A549 (cell line): ENCODE measurements around the gene NDRG4. TPM values are rescaled to one million over a fixed set of nuclear protein-coding genes. Genes with fewer than 3 reads are reported as not detected.

Source experiments
- ATAC-seq, 2 experiments: fragments of 200-7000 bp in 1 of 2; fragments of >200 bp in 1 of 2; cut with Nextera tagmentation in 1 of 2; cut with Tn5 transposase in 1 of 2; 3 replicates each; pipeline versions ENCODE4 v1.8.0 to v1.9.1; 2018 to 2020; ENCODE audit warnings: mild to moderate bottlenecking in 1 of 2, moderate library complexity in 1 of 2
- CTCF ChIA-PET: fragments of 300-600 bp; sonication (Branson Sonifier 250); formaldehyde crosslinking; extraction: SDS; loops from one replicate; lab custom pipeline; 2021; ENCODE audit warnings: antibody characterized with exemption, inconsistent platforms; lab: Yijun Ruan, JAX
- POLR2A ChIA-PET: fragments of 350-600 bp; formaldehyde crosslinking; extraction: SDS; loops from one replicate; lab custom pipeline; 2021; ENCODE audit warnings: antibody characterized with exemption, inconsistent platforms; lab: Yijun Ruan, JAX
- DNase-seq, 2 experiments: peaks; one replicate each; pipeline versions ENCODE4 v3.0.0 to v3.0.0-alpha.2; 2011 to 2016; ENCODE audit warnings: low read depth in 1 of 2, low spot score in 1 of 2
- FAIRE-seq: peaks from 2 replicates; lab custom pipeline; 2011; peaks lifted over from hg19 to GRCh38; lab: Jason Lieb, UNC
- H3K27ac ChIP-seq, 2 experiments: fragments of >200 bp; sonication (Bioruptor Twin); formaldehyde crosslinking; 3 replicates each; pipeline ENCODE4 v1.5.1; 2016 to 2017
- H3K4me1 ChIP-seq: fragments of >200 bp; sonication (Bioruptor Twin); formaldehyde crosslinking; 3 replicates; pipeline ENCODE4 v1.6.1; 2016
- H3K4me2 ChIP-seq: fragments of >200 bp; sonication (Bioruptor Twin); formaldehyde crosslinking; 3 replicates; pipeline ENCODE4 v1.6.1; 2016
- H3K4me3 ChIP-seq: fragments of >200 bp; sonication (Bioruptor Twin); formaldehyde crosslinking; 3 replicates; pipeline ENCODE4 v1.5.1; 2016
- H3K9me3 ChIP-seq: fragments of >200 bp; sonication (Bioruptor Twin); formaldehyde crosslinking; 3 replicates; pipeline ENCODE4 v1.6.1; 2016
- ATOH8 ChIP-seq: fragments of 250-450 bp; sonication (Bioruptor Pico); IDR thresholded peaks from 2 replicates; pipeline ENCODE4 v1.5.0; 2020; ENCODE audit warnings: low read depth, mild to moderate bottlenecking, moderate library complexity
- BHLHE40 ChIP-seq: IDR thresholded peaks from 2 replicates; pipeline ENCODE4 v1.6.1; 2012; ENCODE audit warnings: low read depth, low read length, inconsistent platforms
- CEBPB ChIP-seq, 2 experiments: fragments of >200 bp in 1 of 2; sonication (Bioruptor Twin) in 1 of 2; formaldehyde crosslinking in 1 of 2; IDR thresholded peaks; 2 replicates each; pipeline ENCODE4 v1.6.1; 2012 to 2016
- CTCF ChIP-seq: fragments of >200 bp; sonication (Bioruptor Twin); formaldehyde crosslinking; IDR thresholded peaks from 3 replicates; pipeline ENCODE4 v1.5.1; 2016
- E2F6 ChIP-seq: IDR thresholded peaks from 2 replicates; pipeline ENCODE4 v1.6.1; 2012; ENCODE audit warnings: low read depth, borderline replicate concordance
- FOSL2 ChIP-seq, 2 experiments: fragments of 450-650 bp in 1 of 2; fragments of >200 bp in 1 of 2; sonication (Bioruptor Twin) in 1 of 2; formaldehyde crosslinking; IDR thresholded peaks; 2 replicates each; pipeline versions ENCODE4 v1.5.0 to v1.6.1; 2016 to 2020; ENCODE audit warnings: mild to moderate bottlenecking in 1 of 2, moderate library complexity in 1 of 2
- GATA3 ChIP-seq: IDR thresholded peaks from 2 replicates; pipeline ENCODE4 v1.6.1; 2012; ENCODE audit warnings: borderline replicate concordance
- HEYL ChIP-seq: fragments of 250-450 bp; sonication (Bioruptor Pico); IDR thresholded peaks from 2 replicates; pipeline ENCODE4 v1.8.0; 2021; ENCODE audit warnings: mild to moderate bottlenecking, moderate library complexity
- JUN ChIP-seq, 2 experiments: fragments of >200 bp; sonication (Bioruptor Twin); formaldehyde crosslinking; IDR thresholded peaks; 2 replicates in 1 of 2; 3 replicates in 1 of 2; pipeline ENCODE4 v1.6.1; 2016 to 2017
- JUNB ChIP-seq: fragments of >200 bp; sonication (Bioruptor Twin); formaldehyde crosslinking; IDR thresholded peaks from 2 replicates; pipeline ENCODE4 v1.6.1; 2016
- MAFK ChIP-seq: fragments of 450-650 bp; IDR thresholded peaks from 2 replicates; pipeline ENCODE4 v1.6.1; 2014; ENCODE audit not compliant: partially characterized antibody
- MAX ChIP-seq: IDR thresholded peaks from 2 replicates; pipeline ENCODE4 v1.6.1; 2012
- NFE2L2 ChIP-seq: fragments of 150-350 bp; conservative IDR thresholded peaks from 2 replicates; pipeline ENCODE4 v1.6.1; 2014; ENCODE audit warnings: low read length
- PHF8 ChIP-seq: fragments of 200-600 bp; sonication (generic); IDR thresholded peaks from 2 replicates; pipeline ENCODE4 v1.6.1; 2016; ENCODE audit warnings: low read depth, mild to moderate bottlenecking, antibody characterized with exemption, moderate library complexity, borderline replicate concordance
- POLR2A ChIP-seq: IDR thresholded peaks from 2 replicates; pipeline ENCODE4 v1.6.1; 2012; ENCODE audit warnings: mild to moderate bottlenecking, low read length
- SREBF2 ChIP-seq: fragments of 450-650 bp; IDR thresholded peaks from 2 replicates; pipeline ENCODE4 v1.6.1; 2014; ENCODE audit warnings: mild to moderate bottlenecking, moderate library complexity
- USF2 ChIP-seq: fragments of 450-650 bp; IDR thresholded peaks from 2 replicates; pipeline ENCODE4 v1.6.1; 2014; ENCODE audit warnings: antibody characterized with exemption
- ZC3H11A ChIP-seq: fragments of 450-650 bp; IDR thresholded peaks from 2 replicates; pipeline ENCODE4 v1.6.1; 2014; ENCODE audit warnings: antibody characterized with exemption, mild to moderate bottlenecking
- ZFP36 ChIP-seq: fragments of 450-650 bp; IDR thresholded peaks from 2 replicates; pipeline ENCODE4 v1.6.1; 2014; ENCODE audit warnings: borderline replicate concordance; ENCODE audit not compliant: partially characterized antibody
- WGBS: methylation state at CpG from one replicate; pipeline ENCODE4 v1.1.6; 2017; ENCODE audit errors: missing lambda C conversion rate; 5-methylcytosine and 5-hydroxymethylcytosine counted together
- polyA plus RNA-seq, 4 experiments: library from polyadenylated mRNA; depleted of rRNA in 3 of 4; stranded (reverse); fragments of >200 nt; fragmentation: RNase III in 1 of 4; extraction: RNeasy Plus Mini Kit Qiagen cat#74134 plus additional on column Dnase treatment in 1 of 4; gene quantifications; 2 replicates in 3 of 4; 3 replicates in 1 of 4; pipeline ENCODE4 v1.2.3, GENCODE V29; 2011 to 2017

The NDRG4 gene
- polyA plus RNA-seq, 2 of the 4 experiments (the other 2 are of a cell fraction), result 8.1 to 21.3 TPM

GRCh38 chr16:58458606-58459343, 41.2 kb upstream of the NDRG4 start:
- TF ChIP-seq HEYL, result no peak
- no peak for TF ChIP-seq CEBPB (IDR thresholded peaks at IDR 0.05)
- no peak for TF ChIP-seq BHLHE40
- no peak for TF ChIP-seq ATOH8 (CRISPR knock-in tag)
- TF ChIP-seq MAX, result 0 out of 2 replicates have a peak, but pooled peaks have one; percentile 4
- TF ChIP-seq CTCF, result no peak
- no peak for TF ChIP-seq FOSL2 (IDR thresholded peaks at IDR 0.05)
- no peak for TF ChIP-seq FOSL2 (CRISPR knock-in tag; IDR thresholded peaks at IDR 0.05)
- TF ChIP-seq GATA3, result no peak
- peak; percentile 26 for TF ChIP-seq ZFP36
- no peak for TF ChIP-seq PHF8
- TF ChIP-seq SREBF2, result no peak
- no peak for TF ChIP-seq JUN (IDR thresholded peaks at IDR 0.05)
- Histone ChIP-seq H3K4me2 (peak overlapping the region; percentile 52), H3K4me1 (peaks cover 51% of the 10 kb centered on the region), H3K4me3 (no peak overlapping the region), H3K27ac (peak overlapping the region; percentile 56 to 74), H3K9me3 (no peaks in the 10 kb centered on the region)
- ChIA-PET CTCF (interaction anchor here (0.7 to 1.3 kb wide), 6 partner anchors 15 to 122 kb away, joined by 3 to 7 read pairs (median 3); no protein-coding TSS in a partner anchor), POLR2A (no interaction called here)
- ATAC-seq (peak in 1 of 2 experiments; percentile 3; a peak in 1 of 6 replicates), DNase-seq (peak in 1 of 2 experiments; percentile 40), FAIRE-seq (no peak)
- WGBS, result 75% methylated on average over 10 of the region's 10 CpGs

GRCh38 chr16:58459344-58460218, 40.4 kb upstream of the NDRG4 start:
- ChIA-PET CTCF (interaction anchor here (0.7 to 1.3 kb wide), 8 partner anchors 14 to 132 kb away, joined by 3 to 7 read pairs (median 3); no protein-coding TSS in a partner anchor), POLR2A (no interaction called here)
- 76% methylated on average over 9 of the region's 9 CpGs for WGBS
- no peak overlapping the region for H3K4me3 ChIP-seq
- H3K4me1 ChIP-seq, result peaks cover 52% of the 10 kb centered on the region
- peak; percentile 68 to 75 for DNase-seq
- H3K27ac ChIP-seq, result peak overlapping the region; percentile 56 to 74
- TF ChIP-seq MAFK (peak; percentile 61), NFE2L2 (0 out of 2 replicates have a peak, but pooled peaks have one; percentile 41), JUNB (peak; percentile 38; the same call in 1 of the 2 replicates), USF2 (peak; percentile 82), FOSL2 (IDR thresholded peaks at IDR 0.05) (peak; percentile 59), FOSL2 (CRISPR knock-in tag; IDR thresholded peaks at IDR 0.05) (peak; percentile 88), ZC3H11A (peak; percentile 99), POLR2A (no peak), E2F6 (no peak)
- peak overlapping the region; percentile 52 for H3K4me2 ChIP-seq
- no peak for FAIRE-seq
- peak in 1 of 2 experiments; percentile 51; a peak in 3 of 6 replicates for ATAC-seq
- H3K9me3 ChIP-seq, result no peaks in the 10 kb centered on the region
